ENCODE data around the gene MGAT4C.

The MGAT4C gene

DNA sequence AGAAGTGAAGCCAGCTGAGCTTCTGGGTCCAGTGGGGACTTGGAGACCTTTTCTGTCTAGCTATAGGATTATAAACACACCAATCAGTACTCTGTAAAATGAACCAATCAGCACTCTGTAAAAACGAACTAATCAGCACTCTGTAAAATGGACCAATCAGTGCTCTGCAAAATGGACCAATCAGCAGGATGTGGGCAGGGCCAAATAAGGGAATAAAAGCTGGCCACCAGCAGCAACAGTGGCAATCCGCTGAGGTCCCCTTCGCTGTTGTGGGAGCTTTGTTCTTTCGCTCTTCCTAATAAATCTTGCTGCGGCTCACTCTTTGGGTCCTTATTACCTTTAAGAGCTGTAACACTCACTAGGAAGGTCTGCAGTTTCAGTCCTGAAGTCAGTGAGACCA lies 309.8 kb downstream of the MGAT4C start:
- WGBS, result 94% methylated on average over 5 of the region's 5 CpGs
- Histone ChIP-seq H3K4me2 (ENCODE audit: low read length, poor library complexity, severe bottlenecking) (no peak overlapping the region), H2AFZ (ENCODE audit: low read depth, low read length) (no peak overlapping the region), H3K14ac (ENCODE audit: low read length in 2 of 2) (no peak overlapping the region), H3K9me3 (ENCODE audit: control insufficient read depth, low read length) (no peaks in the 10 kb centered on the region), H2BK12ac (ENCODE audit: low read length in 2 of 2) (no peak overlapping the region), H3K79me1 (replicated peaks; ENCODE audit: low read length, poor library complexity, severe bottlenecking) (no peaks in the 10 kb centered on the region), H2BK15ac (ENCODE audit: low read depth, poor library complexity, severe bottlenecking) (no peak overlapping the region), H3K36me3 (ENCODE audit: control insufficient read depth in 1 of 2, insufficient read depth in 2 of 2, low read depth in 1 of 2, low read length in 2 of 2) (no peaks in the 10 kb centered on the region), H2BK5ac (ENCODE audit: low read depth, low read length, poor library complexity, severe bottlenecking) (no peak overlapping the region), H3K18ac (ENCODE audit: low read depth in 1 of 2, low read length in 2 of 2) (no peak overlapping the region), H3K4me3 (ENCODE audit: insufficient read depth in 1 of 2, low read depth in 1 of 2, low read length in 2 of 2) (no peak overlapping the region), H3K27ac (ENCODE audit: low read length, poor library complexity, severe bottlenecking) (no peak overlapping the region), H3K4me1 (ENCODE audit: control insufficient read depth, insufficient read depth, low read depth, low read length) (no peaks in the 10 kb centered on the region), H3K27me3 (ENCODE audit: control insufficient read depth in 1 of 2, insufficient read depth in 1 of 2, low read length in 2 of 2) (no peaks in the 10 kb centered on the region), H2AK5ac (ENCODE audit: low read length, severe bottlenecking) (no peak overlapping the region), H3K9ac (ENCODE audit: low read length) (no peak overlapping the region), H3K4ac (ENCODE audit: low read depth in 1 of 2, low read length in 2 of 2) (no peak overlapping the region), H4K91ac (ENCODE audit: low read length) (no peak overlapping the region), H2BK120ac (ENCODE audit: low read depth, low read length) (no peak overlapping the region), H3K23ac (ENCODE audit: low read length in 2 of 2) (no peak overlapping the region), H4K8ac (ENCODE audit: low read length) (no peak overlapping the region)
- no peak for DNase-seq

GRCh38 chr12:85927166-85927565 lies 329.0 kb downstream of the MGAT4C start:
- H3K9ac ChIP-seq (ENCODE audit: low read length), result no peak overlapping the region
- no peak overlapping the region for H2BK15ac ChIP-seq (ENCODE audit: low read depth, poor library complexity, severe bottlenecking)
- no peaks in the 10 kb centered on the region for H3K27me3 ChIP-seq (ENCODE audit: control insufficient read depth in 1 of 2, insufficient read depth in 1 of 2, low read length in 2 of 2)
- H3K4me3 ChIP-seq (ENCODE audit: insufficient read depth in 1 of 2, low read depth in 1 of 2, low read length in 2 of 2), result no peak overlapping the region
- H3K36me3 ChIP-seq (ENCODE audit: control insufficient read depth in 1 of 2, insufficient read depth in 2 of 2, low read depth in 1 of 2, low read length in 2 of 2), result no peaks in the 10 kb centered on the region
- H2BK5ac ChIP-seq (ENCODE audit: low read depth, low read length, poor library complexity, severe bottlenecking), result no peak overlapping the region
- no peak overlapping the region for H3K23ac ChIP-seq (ENCODE audit: low read length in 2 of 2)
- H3K14ac ChIP-seq (ENCODE audit: low read length in 2 of 2), result no peak overlapping the region
- no peak overlapping the region for H4K8ac ChIP-seq (ENCODE audit: low read length)
- H3K18ac ChIP-seq (ENCODE audit: low read depth in 1 of 2, low read length in 2 of 2), result no peak overlapping the region
- no peak for DNase-seq
- H3K9me3 ChIP-seq (ENCODE audit: control insufficient read depth, low read length), result no peaks in the 10 kb centered on the region
- H2BK120ac ChIP-seq (ENCODE audit: low read depth, low read length), result no peak overlapping the region
- no peak overlapping the region for H2AFZ ChIP-seq (ENCODE audit: low read depth, low read length)
- H3K79me1 ChIP-seq (replicated peaks; ENCODE audit: low read length, poor library complexity, severe bottlenecking), result no peaks in the 10 kb centered on the region
- H3K27ac ChIP-seq (ENCODE audit: low read length, poor library complexity, severe bottlenecking), result no peak overlapping the region
- no peak overlapping the region for H3K4me2 ChIP-seq (ENCODE audit: low read length, poor library complexity, severe bottlenecking)
- H3K4me1 ChIP-seq (ENCODE audit: control insufficient read depth, insufficient read depth, low read depth, low read length), result no peaks in the 10 kb centered on the region
- H3K4ac ChIP-seq (ENCODE audit: low read depth in 1 of 2, low read length in 2 of 2), result no peak overlapping the region
- no peak overlapping the region for H4K91ac ChIP-seq (ENCODE audit: low read length)
- no peak overlapping the region for H2AK5ac ChIP-seq (ENCODE audit: low read length, severe bottlenecking)
- no peak overlapping the region for H2BK12ac ChIP-seq (ENCODE audit: low read length in 2 of 2)

DNA sequence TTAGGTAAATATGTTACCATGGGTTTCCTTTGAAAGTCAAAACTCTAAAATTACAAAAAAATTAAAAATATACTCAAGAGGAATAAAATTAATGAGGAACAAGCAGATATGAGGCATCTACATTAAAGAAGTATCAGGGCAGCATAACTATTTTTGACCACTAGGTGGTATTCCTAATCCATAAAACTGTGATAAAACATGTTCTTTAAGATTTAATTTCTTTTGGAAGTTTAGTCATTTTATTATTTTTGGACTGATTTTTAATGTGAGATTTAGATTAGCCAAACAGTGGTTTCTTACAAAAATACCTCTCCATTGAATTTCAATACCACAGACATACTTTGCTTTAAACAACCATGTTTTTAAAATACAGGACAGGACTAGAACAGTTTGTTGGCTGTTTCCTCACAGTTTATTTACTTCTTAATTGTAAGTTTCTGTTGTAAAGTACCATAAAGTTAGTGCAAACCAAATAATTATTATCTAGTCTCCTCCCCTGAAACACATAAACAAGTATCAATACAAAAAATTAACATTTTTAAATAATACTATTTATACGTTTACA lies 332.3 kb downstream of the MGAT4C start:
- peak; percentile 27 for DNase-seq
- no peaks in the 10 kb centered on the region for H3K9me3 ChIP-seq (ENCODE audit: control insufficient read depth, low read length)
- no peak overlapping the region for H4K8ac ChIP-seq (ENCODE audit: low read length)
- no peak overlapping the region for H2BK12ac ChIP-seq (ENCODE audit: low read length in 2 of 2)
- H2BK120ac ChIP-seq (ENCODE audit: low read depth, low read length), result no peak overlapping the region
- H3K4me2 ChIP-seq (ENCODE audit: low read length, poor library complexity, severe bottlenecking), result no peak overlapping the region
- no peak overlapping the region for H3K23ac ChIP-seq (ENCODE audit: low read length in 2 of 2)
- no peak overlapping the region for H3K14ac ChIP-seq (ENCODE audit: low read length in 2 of 2)
- no peak overlapping the region for H3K4me3 ChIP-seq (ENCODE audit: insufficient read depth in 1 of 2, low read depth in 1 of 2, low read length in 2 of 2)
- H4K91ac ChIP-seq (ENCODE audit: low read length), result no peak overlapping the region
- H3K18ac ChIP-seq (ENCODE audit: low read depth in 1 of 2, low read length in 2 of 2), result no peak overlapping the region
- H3K4me1 ChIP-seq (ENCODE audit: control insufficient read depth, insufficient read depth, low read depth, low read length), result no peaks in the 10 kb centered on the region
- H2AFZ ChIP-seq (ENCODE audit: low read depth, low read length), result no peak overlapping the region
- no peak overlapping the region for H3K9ac ChIP-seq (ENCODE audit: low read length)
- H3K4ac ChIP-seq (ENCODE audit: low read depth in 1 of 2, low read length in 2 of 2), result no peak overlapping the region
- no peak overlapping the region for H2BK5ac ChIP-seq (ENCODE audit: low read depth, low read length, poor library complexity, severe bottlenecking)
- H2BK15ac ChIP-seq (ENCODE audit: low read depth, poor library complexity, severe bottlenecking), result no peak overlapping the region
- H3K27me3 ChIP-seq (ENCODE audit: control insufficient read depth in 1 of 2, insufficient read depth in 1 of 2, low read length in 2 of 2), result no peaks in the 10 kb centered on the region
- H3K36me3 ChIP-seq (ENCODE audit: control insufficient read depth in 1 of 2, insufficient read depth in 2 of 2, low read depth in 1 of 2, low read length in 2 of 2), result no peaks in the 10 kb centered on the region
- WGBS, result no CpG with 5 or more reads among the region's 1 CpG
- no peak overlapping the region for H3K27ac ChIP-seq (ENCODE audit: low read length, poor library complexity, severe bottlenecking)
- H2AK5ac ChIP-seq (ENCODE audit: low read length, severe bottlenecking), result no peak overlapping the region
- no peaks in the 10 kb centered on the region for H3K79me1 ChIP-seq (replicated peaks; ENCODE audit: low read length, poor library complexity, severe bottlenecking)

DNA sequence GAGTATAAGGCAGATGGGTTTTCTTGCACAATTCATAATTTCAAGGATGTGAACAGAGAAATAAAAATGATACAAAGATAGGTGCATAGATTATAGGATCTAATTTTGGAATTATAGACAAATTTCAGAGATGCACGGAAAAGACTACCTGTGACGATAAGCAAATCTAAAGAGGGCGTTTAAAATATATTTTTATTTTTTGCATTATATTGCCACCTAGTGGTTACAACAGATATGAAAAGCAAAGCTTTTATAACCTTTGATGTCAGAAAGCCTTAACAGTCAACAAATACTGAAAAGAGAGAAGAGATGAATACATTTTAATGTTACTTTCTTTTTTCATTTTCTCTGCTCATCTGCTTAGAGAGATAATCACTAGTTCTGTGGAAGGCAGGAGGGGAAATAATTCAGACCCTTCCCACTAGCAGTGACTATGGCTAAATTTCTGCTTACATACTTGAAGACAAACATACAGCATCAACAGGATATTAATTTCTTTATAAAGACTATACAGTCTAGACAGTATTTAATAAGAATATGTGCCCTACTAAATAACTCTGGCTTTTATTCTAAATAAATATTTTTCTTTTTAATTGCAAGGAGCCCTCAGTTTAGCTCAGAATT lies 335.8 kb downstream of the MGAT4C start:
- Histone ChIP-seq H2BK12ac (ENCODE audit: low read length in 2 of 2) (no peak overlapping the region), H3K4ac (ENCODE audit: low read depth in 1 of 2, low read length in 2 of 2) (no peak overlapping the region), H2AFZ (ENCODE audit: low read depth, low read length) (no peak overlapping the region), H3K23ac (ENCODE audit: low read length in 2 of 2) (no peak overlapping the region), H3K4me3 (ENCODE audit: insufficient read depth in 1 of 2, low read depth in 1 of 2, low read length in 2 of 2) (no peak overlapping the region), H3K27ac (ENCODE audit: low read length, poor library complexity, severe bottlenecking) (no peak overlapping the region), H3K4me2 (ENCODE audit: low read length, poor library complexity, severe bottlenecking) (no peak overlapping the region), H2BK15ac (ENCODE audit: low read depth, poor library complexity, severe bottlenecking) (no peak overlapping the region), H4K91ac (ENCODE audit: low read length) (no peak overlapping the region), H3K79me1 (replicated peaks; ENCODE audit: low read length, poor library complexity, severe bottlenecking) (no peaks in the 10 kb centered on the region), H3K9ac (ENCODE audit: low read length) (no peak overlapping the region), H3K27me3 (ENCODE audit: control insufficient read depth in 1 of 2, insufficient read depth in 1 of 2, low read length in 2 of 2) (no peaks in the 10 kb centered on the region), H4K8ac (ENCODE audit: low read length) (no peak overlapping the region), H3K36me3 (ENCODE audit: control insufficient read depth in 1 of 2, insufficient read depth in 2 of 2, low read depth in 1 of 2, low read length in 2 of 2) (no peaks in the 10 kb centered on the region), H3K4me1 (ENCODE audit: control insufficient read depth, insufficient read depth, low read depth, low read length) (no peaks in the 10 kb centered on the region), H2AK5ac (ENCODE audit: low read length, severe bottlenecking) (no peak overlapping the region), H2BK120ac (ENCODE audit: low read depth, low read length) (no peak overlapping the region), H3K9me3 (ENCODE audit: control insufficient read depth, low read length) (no peaks in the 10 kb centered on the region), H3K14ac (ENCODE audit: low read length in 2 of 2) (no peak overlapping the region), H2BK5ac (ENCODE audit: low read depth, low read length, poor library complexity, severe bottlenecking) (no peak overlapping the region), H3K18ac (ENCODE audit: low read depth in 1 of 2, low read length in 2 of 2) (no peak overlapping the region)
- no CpG with 5 or more reads among the region's 3 CpGs for WGBS
- peak; percentile 26 for DNase-seq
